Measurements from ENCODE around the gene PFKP.

DNA sequence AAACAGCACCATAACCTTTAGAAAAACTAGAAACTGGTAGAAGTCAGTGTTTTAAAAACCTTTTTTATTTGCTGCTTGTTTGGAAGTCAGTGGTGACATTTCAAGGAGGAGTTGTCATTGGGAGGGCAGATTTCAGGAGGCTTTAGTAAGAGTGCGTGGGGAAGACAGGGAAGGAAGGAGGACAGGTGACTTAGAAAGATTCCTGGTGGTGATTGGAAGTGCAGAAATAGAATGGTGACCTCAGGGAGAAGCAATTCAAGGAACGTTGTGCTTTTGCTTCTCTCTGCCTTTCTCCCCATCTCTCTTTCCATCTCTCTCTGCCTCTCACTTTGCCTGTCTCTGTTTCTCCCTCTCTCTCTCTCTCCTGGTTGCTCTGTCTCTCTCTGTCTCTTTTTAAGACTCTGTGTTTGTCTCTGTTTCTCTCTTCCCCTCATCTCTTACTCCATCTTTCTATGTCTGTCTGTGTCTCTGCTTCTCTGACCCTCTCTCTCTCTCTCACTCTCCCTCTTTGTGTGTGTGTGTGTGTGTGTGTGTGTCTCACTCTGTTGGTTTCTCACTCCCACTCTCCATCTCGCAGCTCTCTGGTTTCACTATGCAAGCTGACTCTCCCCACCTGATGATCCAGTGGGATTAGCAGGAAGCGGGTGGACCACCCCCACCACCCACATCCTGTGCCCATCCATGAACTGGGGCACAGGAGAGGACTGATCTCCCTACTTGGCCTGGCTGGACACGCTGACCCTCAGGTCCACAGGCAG is 10.9 kb upstream of the PFKP start:
- TF ChIP-seq, protein P1, sequence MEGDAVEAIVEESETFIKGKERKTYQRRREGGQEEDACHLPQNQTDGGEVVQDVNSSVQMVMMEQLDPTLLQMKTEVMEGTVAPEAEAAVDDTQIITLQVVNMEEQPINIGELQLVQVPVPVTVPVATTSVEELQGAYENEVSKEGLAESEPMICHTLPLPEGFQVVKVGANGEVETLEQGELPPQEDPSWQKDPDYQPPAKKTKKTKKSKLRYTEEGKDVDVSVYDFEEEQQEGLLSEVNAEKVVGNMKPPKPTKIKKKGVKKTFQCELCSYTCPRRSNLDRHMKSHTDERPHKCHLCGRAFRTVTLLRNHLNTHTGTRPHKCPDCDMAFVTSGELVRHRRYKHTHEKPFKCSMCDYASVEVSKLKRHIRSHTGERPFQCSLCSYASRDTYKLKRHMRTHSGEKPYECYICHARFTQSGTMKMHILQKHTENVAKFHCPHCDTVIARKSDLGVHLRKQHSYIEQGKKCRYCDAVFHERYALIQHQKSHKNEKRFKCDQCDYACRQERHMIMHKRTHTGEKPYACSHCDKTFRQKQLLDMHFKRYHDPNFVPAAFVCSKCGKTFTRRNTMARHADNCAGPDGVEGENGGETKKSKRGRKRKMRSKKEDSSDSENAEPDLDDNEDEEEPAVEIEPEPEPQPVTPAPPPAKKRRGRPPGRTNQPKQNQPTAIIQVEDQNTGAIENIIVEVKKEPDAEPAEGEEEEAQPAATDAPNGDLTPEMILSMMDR (IDR thresholded peaks at IDR 0.05; ENCODE audit: low read length), result no peak
- no peak for TF ChIP-seq EZH2 (optimal IDR thresholded peaks at IDR 0.05; ENCODE audit: low read depth, low read length)

All from MM.1S (cell line).